Hepatocyte (in vitro differentiated cells): ENCODE measurements around the gene PDSS2.

ENCODE experiments used
- EZH2 ChIP-seq: fragments of 200-600 bp; sonication (generic); IDR thresholded peaks from 2 replicates; pipeline ENCODE4 v1.6.1; 2016; ENCODE audit warnings: antibody characterized with exemption, mild to moderate bottlenecking, borderline replicate concordance
- EZH2phosphoT487 ChIP-seq: fragments of 200-600 bp; sonication (generic); IDR thresholded peaks from one replicate; pipeline ENCODE4 v1.6.1; 2018; ENCODE audit warnings: antibody characterized with exemption, mild to moderate bottlenecking, low read depth, moderate library complexity; ENCODE audit not compliant: unreplicated experiment, severe bottlenecking
- TF ChIP-seq, protein P1 (sequence below): fragments of 200-600 bp; sonication (generic); IDR thresholded peaks from 2 replicates; pipeline ENCODE4 v1.5.1; 2016; ENCODE audit warnings: antibody characterized with exemption, mild to moderate bottlenecking; ENCODE audit not compliant: poor library complexity

DNA sequence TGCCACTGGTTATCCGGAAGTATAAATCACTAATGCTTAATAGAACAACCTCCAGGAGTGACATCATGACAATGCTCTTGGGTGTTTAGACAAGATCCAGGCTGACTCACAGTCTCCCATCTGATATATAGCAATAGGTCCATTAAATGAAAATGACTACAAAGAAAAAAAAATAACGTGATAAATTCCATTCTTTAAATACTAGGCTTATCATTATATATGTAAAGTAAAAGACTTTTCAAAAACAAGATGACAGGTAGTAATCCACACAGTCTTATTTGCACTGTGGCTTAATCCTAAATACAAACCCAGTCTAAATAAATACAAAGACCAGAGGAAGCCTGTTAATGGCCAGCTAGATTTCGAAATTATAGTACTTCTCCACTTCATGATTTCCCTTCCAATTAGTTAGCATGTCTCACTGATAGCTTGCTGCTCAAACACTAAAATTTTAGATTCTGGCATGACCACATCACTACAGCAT is 195.0 kb downstream of the PDSS2 start:
- TF ChIP-seq, protein P1, sequence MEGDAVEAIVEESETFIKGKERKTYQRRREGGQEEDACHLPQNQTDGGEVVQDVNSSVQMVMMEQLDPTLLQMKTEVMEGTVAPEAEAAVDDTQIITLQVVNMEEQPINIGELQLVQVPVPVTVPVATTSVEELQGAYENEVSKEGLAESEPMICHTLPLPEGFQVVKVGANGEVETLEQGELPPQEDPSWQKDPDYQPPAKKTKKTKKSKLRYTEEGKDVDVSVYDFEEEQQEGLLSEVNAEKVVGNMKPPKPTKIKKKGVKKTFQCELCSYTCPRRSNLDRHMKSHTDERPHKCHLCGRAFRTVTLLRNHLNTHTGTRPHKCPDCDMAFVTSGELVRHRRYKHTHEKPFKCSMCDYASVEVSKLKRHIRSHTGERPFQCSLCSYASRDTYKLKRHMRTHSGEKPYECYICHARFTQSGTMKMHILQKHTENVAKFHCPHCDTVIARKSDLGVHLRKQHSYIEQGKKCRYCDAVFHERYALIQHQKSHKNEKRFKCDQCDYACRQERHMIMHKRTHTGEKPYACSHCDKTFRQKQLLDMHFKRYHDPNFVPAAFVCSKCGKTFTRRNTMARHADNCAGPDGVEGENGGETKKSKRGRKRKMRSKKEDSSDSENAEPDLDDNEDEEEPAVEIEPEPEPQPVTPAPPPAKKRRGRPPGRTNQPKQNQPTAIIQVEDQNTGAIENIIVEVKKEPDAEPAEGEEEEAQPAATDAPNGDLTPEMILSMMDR: no peak
- no peak for TF ChIP-seq EZH2
- TF ChIP-seq EZH2phosphoT487: no peak
